ENCODE measurements around the gene ZBED3. TPM values are rescaled to one million over a fixed set of nuclear protein-coding genes. Genes with fewer than 3 reads are reported as not detected.

The ZBED3 gene
- total and polyA plus RNA-seq, 4 donors: 2.7 to 14.7 (median 9.2) TPM

GRCh38 chr5:77064040-77064439 is 23.0 kb downstream of the ZBED3 start:
- H3K36me3 ChIP-seq (ENCODE audit: control insufficient read depth, insufficient read depth, low read length): peaks cover 9% of the 10 kb centered on the region
- H3K4me1 ChIP-seq (ENCODE audit: control insufficient read depth, insufficient read depth, low read length): no peaks in the 10 kb centered on the region
- no peak overlapping the region for H3K4me3 ChIP-seq (ENCODE audit: low read depth, low read length)
- H3K27ac ChIP-seq (ENCODE audit: low read depth, low read length): no peak overlapping the region
- DNase-seq (ENCODE audit: low read depth in 4 of 6, low spot score in 6 of 6): peak in 1 of 6 donors; percentile 48
- H3K27me3 ChIP-seq (ENCODE audit: control insufficient read depth, insufficient read depth, low read length): no peaks in the 10 kb centered on the region
- no peaks in the 10 kb centered on the region for H3K9me3 ChIP-seq (ENCODE audit: control insufficient read depth, insufficient read depth, low read length)
- WGBS (ENCODE audit: insufficient coverage): no CpG with 5 or more reads among the region's 3 CpGs

- no peak overlapping the region for H3K27ac ChIP-seq (ENCODE audit: low read depth, low read length)
- DNase-seq (ENCODE audit: low read depth in 4 of 6, low spot score in 6 of 6): no peak
- no peak overlapping the region for H3K4me3 ChIP-seq (ENCODE audit: low read depth, low read length)
- no peaks in the 10 kb centered on the region for H3K9me3 ChIP-seq (ENCODE audit: control insufficient read depth, insufficient read depth, low read length)
- H3K27me3 ChIP-seq (ENCODE audit: control insufficient read depth, insufficient read depth, low read length): no peaks in the 10 kb centered on the region
- peaks cover 12% of the 10 kb centered on the region for H3K36me3 ChIP-seq (ENCODE audit: control insufficient read depth, insufficient read depth, low read length)
- no CpG with 5 or more reads among the region's 1 CpG for WGBS (ENCODE audit: insufficient coverage)
- no peaks in the 10 kb centered on the region for H3K4me1 ChIP-seq (ENCODE audit: control insufficient read depth, insufficient read depth, low read length)
Measured at GRCh38 chr5:77046416-77047073, 40.5 kb downstream of the ZBED3 start.

GRCh38 chr5:77035950-77036349 is 51.1 kb downstream of the ZBED3 start:
- H3K36me3 ChIP-seq (ENCODE audit: control insufficient read depth, insufficient read depth, low read length): peaks cover 14% of the 10 kb centered on the region
- no peak for DNase-seq (ENCODE audit: low read depth in 4 of 6, low spot score in 6 of 6)
- H3K9me3 ChIP-seq (ENCODE audit: control insufficient read depth, insufficient read depth, low read length): no peaks in the 10 kb centered on the region
- no peak overlapping the region for H3K4me3 ChIP-seq (ENCODE audit: low read depth, low read length)
- H3K27me3 ChIP-seq (ENCODE audit: control insufficient read depth, insufficient read depth, low read length): no peaks in the 10 kb centered on the region
- no peak overlapping the region for H3K27ac ChIP-seq (ENCODE audit: low read depth, low read length)
- peaks cover 6% of the 10 kb centered on the region for H3K4me1 ChIP-seq (ENCODE audit: control insufficient read depth, insufficient read depth, low read length)
- WGBS (ENCODE audit: insufficient coverage): no CpG with 5 or more reads among the region's 1 CpG

- H3K9me3 ChIP-seq (ENCODE audit: control insufficient read depth, insufficient read depth, low read length): peaks cover 2% of the 10 kb centered on the region
- H3K27ac ChIP-seq (ENCODE audit: low read depth, low read length): no peak overlapping the region
- no peak overlapping the region for H3K4me3 ChIP-seq (ENCODE audit: low read depth, low read length)
- WGBS (ENCODE audit: insufficient coverage): 97% methylated on average over 3 of the region's 5 CpGs
- peaks cover 6% of the 10 kb centered on the region for H3K4me1 ChIP-seq (ENCODE audit: control insufficient read depth, insufficient read depth, low read length)
- no peak for DNase-seq (ENCODE audit: low read depth in 4 of 6, low spot score in 6 of 6)
- peaks cover 8% of the 10 kb centered on the region for H3K36me3 ChIP-seq (ENCODE audit: control insufficient read depth, insufficient read depth, low read length)
- no peaks in the 10 kb centered on the region for H3K27me3 ChIP-seq (ENCODE audit: control insufficient read depth, insufficient read depth, low read length)
Measured at GRCh38 chr5:77033338-77033737, 53.7 kb downstream of the ZBED3 start.

DNA sequence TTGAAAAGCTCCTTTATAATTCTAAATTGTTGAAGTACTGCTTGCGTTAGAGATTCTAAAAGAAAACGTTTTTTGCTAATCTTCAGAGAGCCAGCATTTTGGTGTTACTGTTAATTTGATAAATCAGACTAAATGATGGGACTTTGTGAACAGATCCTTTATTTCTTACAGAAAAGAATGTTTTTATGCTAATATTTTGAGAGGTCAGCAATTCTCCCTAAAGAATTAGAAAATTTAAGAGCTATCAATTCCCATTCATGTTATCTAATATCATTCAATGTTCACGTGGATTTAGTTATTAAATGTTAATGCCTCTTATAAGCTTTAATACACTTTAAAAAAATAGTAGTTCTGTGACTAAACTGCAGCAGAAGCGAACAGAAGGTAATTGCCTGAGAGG is 54.5 kb downstream of the ZBED3 start:
- no peak overlapping the region for H3K4me3 ChIP-seq (ENCODE audit: low read depth, low read length)
- peaks cover 2% of the 10 kb centered on the region for H3K9me3 ChIP-seq (ENCODE audit: control insufficient read depth, insufficient read depth, low read length)
- peaks cover 6% of the 10 kb centered on the region for H3K4me1 ChIP-seq (ENCODE audit: control insufficient read depth, insufficient read depth, low read length)
- no peaks in the 10 kb centered on the region for H3K27me3 ChIP-seq (ENCODE audit: control insufficient read depth, insufficient read depth, low read length)
- peaks cover 7% of the 10 kb centered on the region for H3K36me3 ChIP-seq (ENCODE audit: control insufficient read depth, insufficient read depth, low read length)
- no peak for DNase-seq (ENCODE audit: low read depth in 4 of 6, low spot score in 6 of 6)
- no peak overlapping the region for H3K27ac ChIP-seq (ENCODE audit: low read depth, low read length)
- WGBS (ENCODE audit: insufficient coverage): no CpG with 5 or more reads among the region's 4 CpGs

DNA sequence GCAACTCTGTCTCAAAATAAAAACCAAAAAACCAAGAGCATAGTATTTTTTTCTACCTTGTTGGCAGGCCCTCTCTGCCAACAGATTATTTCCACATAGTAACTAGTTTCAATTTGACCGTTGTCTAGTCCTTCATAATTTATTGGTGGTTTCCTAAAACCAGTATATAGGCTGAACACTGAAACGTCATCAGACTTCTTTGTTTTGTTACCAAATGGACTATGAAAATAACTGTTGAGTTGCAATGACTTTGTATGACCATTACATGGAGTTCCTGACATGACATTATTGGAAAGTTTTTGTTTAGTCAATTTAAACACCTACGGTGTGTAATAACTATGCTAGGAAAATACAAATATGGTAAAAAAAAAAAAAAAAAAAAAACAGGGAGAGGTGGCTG is 55.2 kb downstream of the ZBED3 start:
- Histone ChIP-seq H3K36me3 (ENCODE audit: control insufficient read depth, insufficient read depth, low read length) (peaks cover 3% of the 10 kb centered on the region), H3K4me3 (ENCODE audit: low read depth, low read length) (no peak overlapping the region), H3K27me3 (ENCODE audit: control insufficient read depth, insufficient read depth, low read length) (no peaks in the 10 kb centered on the region), H3K4me1 (ENCODE audit: control insufficient read depth, insufficient read depth, low read length) (peaks cover 6% of the 10 kb centered on the region), H3K27ac (ENCODE audit: low read depth, low read length) (no peak overlapping the region), H3K9me3 (ENCODE audit: control insufficient read depth, insufficient read depth, low read length) (peaks cover 2% of the 10 kb centered on the region)
- DNase-seq (ENCODE audit: low read depth in 4 of 6, low spot score in 6 of 6): no peak
- WGBS (ENCODE audit: insufficient coverage): no CpG with 5 or more reads among the region's 3 CpGs

- DNase-seq (ENCODE audit: low read depth in 4 of 6, low spot score in 6 of 6): peak; percentile 81 to 99 (median 90)
- Histone ChIP-seq H3K27ac (ENCODE audit: low read depth, low read length) (peak within 1 kb of the TSS; percentile 95), H3K4me1 (ENCODE audit: control insufficient read depth, insufficient read depth, low read length) (peaks cover 6% of the 10 kb centered on the region), H3K36me3 (ENCODE audit: control insufficient read depth, insufficient read depth, low read length) (no peaks in the 10 kb centered on the region), H3K27me3 (ENCODE audit: control insufficient read depth, insufficient read depth, low read length) (no peaks in the 10 kb centered on the region), H3K9me3 (ENCODE audit: control insufficient read depth, insufficient read depth, low read length) (peaks cover 2% of the 10 kb centered on the region), H3K4me3 (ENCODE audit: low read depth, low read length) (peak within 1 kb of the TSS; percentile 94)
- under 1% methylated on average over 82 of the region's 82 CpGs for WGBS (ENCODE audit: insufficient coverage)
Measured at GRCh38 chr5:77030097-77031071, 56.7 kb downstream of the ZBED3 start, which contains the start of gene AGGF1. Gene AGGF1 (plus strand): TSS chr5:77030404. CDS start chr5:77030767, 363 bp downstream.

DNA sequence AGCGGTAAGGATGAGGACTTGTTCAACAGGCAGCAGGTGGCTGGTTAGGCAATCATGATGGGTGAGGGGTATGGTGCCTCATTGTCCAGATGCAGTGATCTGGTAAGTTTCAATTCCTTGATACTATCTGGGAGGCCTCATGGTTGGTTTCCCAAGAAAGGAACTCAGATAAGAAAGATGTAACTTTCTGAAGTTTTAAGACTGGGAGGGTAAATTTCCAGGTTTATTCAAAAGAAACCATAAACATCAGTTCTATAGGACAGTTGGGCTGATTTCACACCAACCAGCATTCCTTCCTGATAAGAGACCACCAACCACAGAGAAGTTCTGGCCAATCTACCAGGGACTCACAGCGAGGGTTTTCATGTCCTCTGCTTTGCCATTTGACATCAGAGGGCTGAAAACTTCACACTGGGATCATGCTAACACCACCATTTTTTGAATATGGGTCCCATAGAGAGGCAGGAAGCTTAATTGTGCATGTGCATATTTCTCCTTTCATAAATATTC is 57.7 kb downstream of the ZBED3 start:
- H3K36me3 ChIP-seq (ENCODE audit: control insufficient read depth, insufficient read depth, low read length): no peaks in the 10 kb centered on the region
- peak overlapping the region; percentile 94 for H3K4me3 ChIP-seq (ENCODE audit: low read depth, low read length)
- H3K9me3 ChIP-seq (ENCODE audit: control insufficient read depth, insufficient read depth, low read length): peaks cover 2% of the 10 kb centered on the region
- H3K27me3 ChIP-seq (ENCODE audit: control insufficient read depth, insufficient read depth, low read length): no peaks in the 10 kb centered on the region
- peak overlapping the region; percentile 95 for H3K27ac ChIP-seq (ENCODE audit: low read depth, low read length)
- 100% methylated on average over 1 of the region's 2 CpGs for WGBS (ENCODE audit: insufficient coverage)
- peaks cover 6% of the 10 kb centered on the region for H3K4me1 ChIP-seq (ENCODE audit: control insufficient read depth, insufficient read depth, low read length)
- no peak for DNase-seq (ENCODE audit: low read depth in 4 of 6, low spot score in 6 of 6)

DNA sequence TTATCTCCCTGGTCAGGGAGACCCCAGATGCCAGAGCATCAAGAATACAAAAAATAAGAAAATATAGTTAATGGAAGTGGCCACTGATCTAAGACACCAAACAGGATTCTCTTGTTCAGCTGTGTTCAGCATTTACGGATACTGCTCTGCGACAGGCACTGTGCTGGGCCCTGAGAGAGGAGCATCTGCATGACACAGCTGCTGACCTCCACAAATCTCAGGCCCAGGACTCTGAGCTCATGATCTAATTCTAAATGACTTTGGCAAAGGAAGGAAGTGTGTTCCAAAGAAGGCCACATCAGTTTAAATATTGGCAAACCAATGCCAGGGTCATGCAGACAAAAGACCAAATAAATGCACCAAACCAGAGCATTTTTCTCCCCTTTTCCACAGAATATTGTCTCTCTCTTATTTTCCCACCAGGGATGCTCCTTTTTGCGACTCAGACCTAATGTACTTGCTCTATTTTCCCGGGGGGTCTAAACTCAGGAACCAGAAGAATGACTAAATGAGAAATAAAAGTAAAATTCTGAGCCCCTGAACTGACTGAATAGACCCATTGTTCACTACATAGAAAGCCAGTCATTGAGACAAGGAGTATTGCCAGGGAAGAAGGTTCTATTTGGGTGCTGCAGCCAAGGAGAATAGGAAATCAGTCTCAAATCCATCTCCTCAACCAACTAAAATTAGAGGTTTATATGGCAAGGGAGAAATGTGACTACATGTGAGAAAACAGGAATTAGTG is 58.3 kb downstream of the ZBED3 start:
- Histone ChIP-seq H3K4me3 (ENCODE audit: low read depth, low read length) (no peak overlapping the region), H3K4me1 (ENCODE audit: control insufficient read depth, insufficient read depth, low read length) (peaks cover 6% of the 10 kb centered on the region), H3K36me3 (ENCODE audit: control insufficient read depth, insufficient read depth, low read length) (no peaks in the 10 kb centered on the region), H3K9me3 (ENCODE audit: control insufficient read depth, insufficient read depth, low read length) (peaks cover 2% of the 10 kb centered on the region), H3K27me3 (ENCODE audit: control insufficient read depth, insufficient read depth, low read length) (no peaks in the 10 kb centered on the region), H3K27ac (ENCODE audit: low read depth, low read length) (no peak overlapping the region)
- no peak for DNase-seq (ENCODE audit: low read depth in 4 of 6, low spot score in 6 of 6)
- 100% methylated on average over 2 of the region's 4 CpGs for WGBS (ENCODE audit: insufficient coverage)

All from spinal cord (tissue), 10 donors.